VCaP (cell line): Measurements from ENCODE around the gene DNAJC4.

Experiments used
- H3K27ac ChIP-seq: fragments of 450-650 bp; 2 replicates; pipeline ENCODE4 v1.5.1; 2017
- CTCF ChIP-seq: fragments of 450-650 bp; conservative IDR thresholded peaks from 2 replicates; pipeline ENCODE4 v1.5.1; 2017; ENCODE audit warnings: mild to moderate bottlenecking, moderate library complexity

DNAJC4 gene

GRCh38 chr11:64209563-64209843, 20.8 kb upstream of the DNAJC4 start:
- TF ChIP-seq CTCF, result no peak
- H3K27ac ChIP-seq, result peak overlapping the region; percentile 2; the same call in 1 of the 2 replicates

- no peak overlapping the region for H3K27ac ChIP-seq
- TF ChIP-seq CTCF, result no peak
Measured at GRCh38 chr11:64210301-64211020, 19.9 kb upstream of the DNAJC4 start.

- TF ChIP-seq CTCF, result no peak
- H3K27ac ChIP-seq, result no peak overlapping the region
Measured at GRCh38 chr11:64211181-64211872, 19.0 kb upstream of the DNAJC4 start.

GRCh38 chr11:64216879-64217278, 13.5 kb upstream of the DNAJC4 start:
- TF ChIP-seq CTCF, result peak; percentile 38
- H3K27ac ChIP-seq, result peak overlapping the region; percentile 80

GRCh38 chr11:64218628-64219353, 11.6 kb upstream of the DNAJC4 start:
- peak overlapping the region; percentile 80 for H3K27ac ChIP-seq
- TF ChIP-seq CTCF, result peak; percentile 32; the same call in 1 of the 2 replicates

GRCh38 chr11:64219354-64219684, 11.0 kb upstream of the DNAJC4 start:
- TF ChIP-seq CTCF, result no peak
- peak overlapping the region; percentile 80 for H3K27ac ChIP-seq

- no peak for TF ChIP-seq CTCF
- H3K27ac ChIP-seq, result peak overlapping the region; percentile 80
Measured at GRCh38 chr11:64219755-64220154, 10.6 kb upstream of the DNAJC4 start.
